Tongue (tissue), 2 donors: ENCODE measurements around the gene LZTFL1. TPM values are rescaled to one million over a fixed set of nuclear protein-coding genes. Genes with fewer than 3 reads are reported as not detected.
"Not testable (repeated sequence)": the region's sequence is repeated elsewhere in the genome, so short reads cannot be mapped to it uniquely, and the experiment has no call there.

Experiments used
- DNase-seq: peaks from one replicate; pipeline ENCODE4 v3.0.0-alpha.2; 2015
- total RNA-seq: library from RNA; depleted of rRNA; stranded (reverse); fragments of >200 nt; gene quantifications from one replicate; pipeline ENCODE4 v1.2.3, GENCODE V29; 2014

The LZTFL1 gene
- total RNA-seq, 1 donor from 2014 or later, result 25.2 TPM

DNA sequence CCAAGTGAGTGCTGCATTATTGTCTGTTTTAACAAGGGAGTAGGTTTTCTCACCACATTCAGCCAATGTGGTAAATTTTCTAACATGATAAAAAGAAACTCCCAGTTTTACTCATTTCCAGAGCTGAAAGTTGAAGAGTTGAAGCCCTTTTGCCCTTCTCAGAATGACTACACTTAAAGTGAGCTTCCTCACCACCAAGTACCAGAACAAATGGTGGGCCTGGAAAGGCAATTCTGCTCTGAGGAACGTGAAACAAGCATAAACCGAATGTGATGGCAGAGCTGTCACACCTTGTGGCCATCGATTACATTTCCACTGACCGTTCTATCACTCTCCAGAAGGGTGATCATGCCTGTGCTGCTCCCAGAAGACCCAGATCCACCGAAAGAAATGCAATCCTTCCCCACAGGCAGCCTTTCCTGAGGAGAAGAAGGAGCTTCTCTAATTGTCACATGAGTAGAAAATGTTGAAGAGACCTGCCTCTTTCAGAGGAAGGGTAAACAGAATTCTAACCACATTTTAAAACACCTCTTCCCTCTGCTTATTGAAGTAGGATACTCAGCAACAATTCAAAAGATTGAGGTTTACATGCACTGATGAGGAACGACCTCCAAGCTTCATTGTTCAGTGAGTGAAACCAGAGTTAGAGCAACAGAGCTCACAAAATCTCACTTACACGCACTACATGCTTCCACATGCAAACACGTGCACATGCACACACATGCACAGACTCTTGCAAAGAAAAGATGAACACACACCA lies 23.0 kb upstream of the LZTFL1 start:
- no peak for DNase-seq

- no peak for DNase-seq
Measured at GRCh38 chr3:45861043-45861719, 19.3 kb upstream of the LZTFL1 start.

DNA sequence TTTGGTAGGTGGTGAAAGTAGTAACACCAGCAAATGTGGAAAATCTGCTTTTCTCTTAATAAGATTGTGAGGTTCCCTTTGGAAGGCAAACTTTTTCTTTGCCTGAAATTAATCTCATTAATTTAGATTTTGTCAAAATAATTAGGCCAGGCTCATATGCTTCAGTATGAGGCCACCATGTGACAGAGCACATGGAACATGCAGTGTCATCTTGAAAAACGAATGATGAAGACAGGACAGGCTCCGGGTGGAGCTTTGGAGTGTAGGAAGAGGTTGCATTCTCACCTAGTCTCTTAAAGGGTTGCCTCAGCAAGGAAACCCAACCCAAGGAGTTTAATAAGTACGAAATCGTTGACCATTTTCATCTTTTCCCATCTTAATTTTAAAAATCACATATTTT lies 18.6 kb upstream of the LZTFL1 start:
- no peak for DNase-seq

GRCh38 chr3:45858809-45859543 lies 17.1 kb upstream of the LZTFL1 start:
- no peak for DNase-seq

GRCh38 chr3:45857024-45857423 lies 15.1 kb upstream of the LZTFL1 start:
- DNase-seq, result not testable (repeated sequence)

GRCh38 chr3:45856323-45856722 lies 14.4 kb upstream of the LZTFL1 start:
- DNase-seq, result not testable (repeated sequence)

DNA sequence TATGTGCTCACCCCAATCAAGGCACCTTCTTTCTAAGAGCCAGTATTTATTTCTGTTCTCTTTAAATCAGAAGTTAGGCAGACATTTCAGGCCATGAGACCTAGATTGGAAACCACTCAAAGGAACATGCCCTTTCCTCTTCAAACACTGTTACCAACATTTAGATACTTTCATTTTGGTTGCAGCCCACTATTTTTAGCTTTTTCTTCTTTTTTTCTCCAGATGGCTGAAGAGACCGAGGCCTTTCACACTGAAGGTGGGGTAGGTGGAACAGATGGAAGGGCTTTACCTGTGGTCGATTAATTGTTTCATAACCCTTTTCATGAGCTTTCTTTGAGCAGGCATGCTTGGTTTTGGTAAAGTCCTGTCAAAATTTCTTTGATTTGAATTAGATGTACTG lies 10.9 kb upstream of the LZTFL1 start:
- no peak for DNase-seq

- no peak for DNase-seq
Measured at GRCh38 chr3:45848392-45848791, 6.5 kb upstream of the LZTFL1 start.

GRCh38 chr3:45844616-45845015 lies 2.7 kb upstream of the LZTFL1 start:
- DNase-seq, result no peak

DNA sequence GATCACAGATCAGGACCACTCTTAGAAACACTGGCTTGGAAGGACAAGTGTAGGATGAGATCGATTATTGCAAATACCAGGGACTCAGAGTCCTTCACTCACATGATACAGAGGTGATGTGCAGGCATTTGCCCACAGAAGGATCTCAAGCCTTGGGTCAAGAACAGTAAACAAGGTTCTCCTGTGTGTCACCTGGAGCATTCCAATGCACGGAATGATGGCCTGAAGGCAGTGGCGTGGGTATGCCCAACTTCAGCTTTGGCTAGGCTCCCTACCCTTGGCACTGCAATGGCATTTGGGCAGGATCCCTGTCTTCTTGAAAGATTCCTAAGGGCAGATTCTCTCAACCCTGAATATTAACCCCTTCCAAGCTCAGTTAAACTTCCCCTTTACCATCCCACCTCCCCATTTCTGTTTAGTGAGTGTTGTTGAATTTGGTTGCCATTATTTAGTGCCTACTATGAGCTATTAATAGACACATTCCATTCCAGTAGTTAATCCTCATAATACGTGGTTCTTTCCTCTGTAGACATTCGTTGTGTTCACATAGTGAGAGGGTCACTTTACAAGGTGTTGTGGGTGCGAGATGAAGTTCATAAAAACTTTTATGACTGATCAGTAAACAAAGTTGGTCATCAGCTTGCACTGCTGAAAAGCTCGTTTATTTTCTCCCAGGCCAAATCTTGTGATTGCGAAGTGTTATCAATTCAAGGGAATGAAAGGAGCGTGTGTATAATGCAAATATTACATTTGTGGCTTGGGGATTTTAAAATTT lies 1.1 kb upstream of the LZTFL1 start:
- no peak for DNase-seq

DNA sequence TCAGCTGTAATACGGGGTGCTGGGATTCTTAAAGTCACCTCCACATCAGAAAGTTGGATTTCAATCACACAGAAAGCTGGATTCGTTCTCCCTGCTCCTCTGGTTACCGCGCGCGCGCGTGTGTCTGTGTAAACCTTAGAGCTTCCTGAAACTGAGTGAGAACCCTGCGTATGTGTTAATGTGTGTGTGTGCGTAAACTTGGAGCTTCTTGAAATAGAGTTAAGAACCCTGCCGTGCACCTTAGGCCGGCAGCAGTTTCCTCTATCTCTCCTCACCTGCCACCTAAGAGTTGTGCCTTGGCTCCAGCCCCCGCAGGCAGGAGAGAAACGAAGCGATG lies 531 bp downstream of the LZTFL1 start:
- peak; percentile 39 for DNase-seq

DNA sequence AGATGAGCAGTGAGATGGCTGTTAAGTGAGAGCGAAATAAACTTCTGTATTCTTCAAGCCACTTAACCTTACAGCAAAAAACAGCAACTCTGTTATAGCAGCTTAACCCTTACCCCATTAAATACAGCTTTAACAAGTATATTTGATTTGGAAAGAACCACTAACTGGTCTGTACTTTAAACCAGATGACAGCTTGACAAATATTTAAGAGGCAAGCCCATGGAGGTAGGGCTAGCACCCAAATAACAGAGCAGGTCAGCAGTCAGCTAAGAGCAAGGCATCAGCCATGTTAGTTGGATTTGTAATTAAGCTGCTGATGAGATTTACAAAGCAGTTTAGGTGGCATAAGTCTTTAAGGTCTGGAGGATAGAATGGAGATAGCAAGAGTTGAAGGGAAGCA lies 3.5 kb downstream of the LZTFL1 start:
- no peak for DNase-seq

GRCh38 chr3:45832699-45833098 lies 9.2 kb downstream of the LZTFL1 start:
- DNase-seq, result peak; percentile 10

DNA sequence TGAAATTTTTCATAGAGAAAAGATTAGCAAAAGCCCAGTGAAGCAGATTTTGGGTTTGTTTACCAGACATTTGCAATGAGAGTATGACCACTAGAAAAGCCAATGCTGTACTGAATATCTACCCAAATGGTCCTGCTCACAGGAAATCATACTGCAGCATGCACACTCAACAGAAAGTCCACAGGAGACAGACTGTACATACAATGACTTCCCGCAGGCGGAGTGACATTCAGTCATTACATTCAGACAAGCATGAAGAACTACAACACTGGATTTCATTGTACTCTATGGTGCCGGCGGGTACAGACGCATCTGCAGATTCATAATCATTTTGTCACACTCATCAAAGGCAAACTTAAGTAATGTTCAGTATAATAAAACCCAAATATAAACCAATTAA lies 11.8 kb downstream of the LZTFL1 start:
- DNase-seq, result no peak

DNA sequence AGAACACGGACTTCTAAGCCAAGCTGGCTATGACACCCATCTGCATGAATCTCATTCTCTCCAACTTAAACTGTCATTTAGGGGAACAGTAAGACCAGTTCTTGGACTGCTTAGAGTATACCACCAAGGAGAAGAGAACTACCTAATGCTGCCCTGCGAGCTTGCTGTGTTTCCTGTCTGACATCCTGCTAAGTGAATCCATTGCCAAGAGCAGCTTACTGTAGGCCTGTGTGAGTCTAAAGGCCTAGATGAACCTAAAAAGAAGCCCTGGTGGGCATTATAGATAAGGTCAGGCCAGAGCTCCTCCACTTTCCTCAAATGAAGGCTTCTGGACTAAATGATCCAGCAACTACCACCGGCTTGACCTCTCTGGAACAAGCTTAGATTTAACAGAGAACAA lies 15.0 kb downstream of the LZTFL1 start:
- no peak for DNase-seq

- DNase-seq, result no peak
Measured at GRCh38 chr3:45826321-45826720, 15.6 kb downstream of the LZTFL1 start.

- DNase-seq, result no peak
Measured at GRCh38 chr3:45821127-45821526, 20.8 kb downstream of the LZTFL1 start.

GRCh38 chr3:45819543-45819942 lies 22.4 kb downstream of the LZTFL1 start:
- no peak for DNase-seq

DNA sequence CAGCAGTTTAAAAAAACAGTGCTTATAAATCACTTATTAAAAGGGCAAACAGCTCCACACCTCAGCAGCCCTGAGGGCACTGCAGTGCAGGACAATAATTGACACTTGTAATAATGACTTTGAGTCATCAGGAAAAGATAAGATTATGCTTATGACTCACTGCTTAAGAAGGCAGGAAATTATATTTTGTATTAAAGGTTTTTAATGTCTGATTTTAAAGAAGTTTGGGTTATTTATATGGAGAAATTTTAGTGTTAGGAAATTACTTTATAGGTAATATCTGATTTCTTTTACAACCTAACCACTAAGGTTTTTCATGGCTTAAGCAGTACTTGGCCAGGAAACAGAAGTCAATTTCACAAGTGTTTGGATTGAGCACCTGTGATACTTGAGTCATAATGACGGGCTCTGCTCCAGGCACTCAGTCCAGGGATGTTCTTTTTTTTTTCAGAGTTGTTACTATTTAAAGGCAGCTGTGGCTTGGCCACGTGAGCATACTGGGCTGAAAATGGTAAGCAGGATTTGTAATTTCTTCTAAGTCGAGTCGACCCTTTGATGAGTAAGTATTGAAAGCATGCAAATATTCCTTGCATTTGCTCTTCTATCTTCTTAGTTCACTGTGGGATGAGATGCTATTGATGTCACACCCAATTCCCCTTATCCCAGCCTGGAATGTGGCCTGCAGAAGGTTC lies 23.9 kb downstream of the LZTFL1 start:
- peak; percentile 85 for DNase-seq

DNA sequence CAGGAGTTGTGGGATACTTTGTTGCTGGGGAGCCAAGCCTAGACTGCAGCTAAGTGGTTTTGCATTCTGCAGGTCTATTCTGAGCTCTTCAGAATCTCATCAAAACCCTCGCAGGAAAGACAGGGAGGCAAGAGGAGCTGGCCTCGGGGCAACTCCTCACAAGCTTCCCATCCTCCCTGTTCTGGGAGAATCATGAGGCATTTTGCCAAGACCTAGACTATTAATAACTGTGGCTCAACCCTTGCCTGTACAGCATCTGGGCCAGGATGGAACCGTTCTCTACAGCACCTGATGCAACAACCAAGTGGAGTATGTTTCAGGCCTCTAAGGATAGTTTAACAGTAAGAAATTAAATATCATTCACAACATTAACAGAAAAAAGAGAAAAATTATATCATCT lies 25.4 kb downstream of the LZTFL1 start:
- peak; percentile 62 for DNase-seq

DNA sequence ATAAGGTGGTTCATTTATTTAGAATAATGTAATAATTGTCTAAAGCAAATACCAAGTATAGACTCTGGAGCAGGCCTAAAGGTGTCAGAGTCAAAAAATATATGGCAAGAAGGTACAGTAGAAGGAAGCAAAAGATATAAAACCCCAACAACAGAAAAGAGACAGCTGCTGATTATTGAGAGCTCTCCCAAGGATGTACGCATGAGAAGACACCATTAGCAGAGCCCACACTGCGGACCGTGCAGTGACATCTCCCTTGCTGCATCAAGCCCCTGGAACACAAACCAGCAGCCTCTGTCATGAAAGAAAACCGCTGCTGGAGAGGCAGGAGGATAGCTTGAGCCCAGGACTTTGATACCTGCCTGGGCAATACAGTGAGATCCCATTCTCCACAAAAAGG lies 27.6 kb downstream of the LZTFL1 start:
- DNase-seq, result no peak
